Measurements from ENCODE around the gene COL11A2. TPM values are rescaled to one million over a fixed set of nuclear protein-coding genes. Genes with fewer than 3 reads are reported as not detected.

The COL11A2 gene
- total and polyA plus RNA-seq, 7 donors: 0.16 to 1.4 (median 0.50) TPM; not detected in 3

DNA sequence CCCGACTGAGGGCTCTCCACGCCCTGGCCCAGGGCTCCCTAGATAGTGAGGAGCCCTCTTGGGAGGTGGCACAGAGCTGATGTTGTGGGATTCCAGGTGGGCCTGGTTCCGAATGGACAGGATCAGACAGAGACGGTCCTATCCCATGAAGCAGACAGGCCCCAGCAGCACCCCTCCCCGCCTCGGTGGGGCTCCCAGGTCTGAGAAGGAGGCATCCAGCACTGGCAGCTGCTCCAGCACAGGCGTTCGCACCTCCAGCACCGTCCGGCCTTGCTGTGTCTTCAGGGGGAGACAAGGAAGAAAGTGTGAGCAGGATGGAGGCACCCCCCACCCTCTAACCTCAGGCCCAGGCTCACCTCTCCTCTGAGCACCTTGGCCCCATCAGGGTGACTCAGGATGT, 28.7 kb downstream of the COL11A2 start:
- no peak for DNase-seq
- H3K36me3 ChIP-seq: no peaks in the 10 kb centered on the region
- no peak overlapping the region for H3K27ac ChIP-seq
- H3K27me3 ChIP-seq: no peaks in the 10 kb centered on the region
- TF ChIP-seq EP300 (IDR thresholded peaks at IDR 0.05) (no peak), POLR2AphosphoS5 (IDR thresholded peaks at IDR 0.05) (no peak), POLR2A (IDR thresholded peaks at IDR 0.05) (no peak)
- TF ChIP-seq, protein P1, sequence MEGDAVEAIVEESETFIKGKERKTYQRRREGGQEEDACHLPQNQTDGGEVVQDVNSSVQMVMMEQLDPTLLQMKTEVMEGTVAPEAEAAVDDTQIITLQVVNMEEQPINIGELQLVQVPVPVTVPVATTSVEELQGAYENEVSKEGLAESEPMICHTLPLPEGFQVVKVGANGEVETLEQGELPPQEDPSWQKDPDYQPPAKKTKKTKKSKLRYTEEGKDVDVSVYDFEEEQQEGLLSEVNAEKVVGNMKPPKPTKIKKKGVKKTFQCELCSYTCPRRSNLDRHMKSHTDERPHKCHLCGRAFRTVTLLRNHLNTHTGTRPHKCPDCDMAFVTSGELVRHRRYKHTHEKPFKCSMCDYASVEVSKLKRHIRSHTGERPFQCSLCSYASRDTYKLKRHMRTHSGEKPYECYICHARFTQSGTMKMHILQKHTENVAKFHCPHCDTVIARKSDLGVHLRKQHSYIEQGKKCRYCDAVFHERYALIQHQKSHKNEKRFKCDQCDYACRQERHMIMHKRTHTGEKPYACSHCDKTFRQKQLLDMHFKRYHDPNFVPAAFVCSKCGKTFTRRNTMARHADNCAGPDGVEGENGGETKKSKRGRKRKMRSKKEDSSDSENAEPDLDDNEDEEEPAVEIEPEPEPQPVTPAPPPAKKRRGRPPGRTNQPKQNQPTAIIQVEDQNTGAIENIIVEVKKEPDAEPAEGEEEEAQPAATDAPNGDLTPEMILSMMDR (IDR thresholded peaks at IDR 0.05): no peak
- 77 to 90% methylated on average over 10 of the region's 10 CpGs for WGBS, 2 donors
- peaks cover 0 to 21% (median 17%) of the 10 kb centered on the region in 4 donors for H3K4me1 ChIP-seq
- no peaks in the 10 kb centered on the region for H3K9me3 ChIP-seq
- intact Hi-C loops (cut with DNase I): loop anchor here (5.0 kb wide), 1 partner anchor 146 kb away; no protein-coding TSS in a partner anchor
- no peak overlapping the region for H3K4me3 ChIP-seq

DNA sequence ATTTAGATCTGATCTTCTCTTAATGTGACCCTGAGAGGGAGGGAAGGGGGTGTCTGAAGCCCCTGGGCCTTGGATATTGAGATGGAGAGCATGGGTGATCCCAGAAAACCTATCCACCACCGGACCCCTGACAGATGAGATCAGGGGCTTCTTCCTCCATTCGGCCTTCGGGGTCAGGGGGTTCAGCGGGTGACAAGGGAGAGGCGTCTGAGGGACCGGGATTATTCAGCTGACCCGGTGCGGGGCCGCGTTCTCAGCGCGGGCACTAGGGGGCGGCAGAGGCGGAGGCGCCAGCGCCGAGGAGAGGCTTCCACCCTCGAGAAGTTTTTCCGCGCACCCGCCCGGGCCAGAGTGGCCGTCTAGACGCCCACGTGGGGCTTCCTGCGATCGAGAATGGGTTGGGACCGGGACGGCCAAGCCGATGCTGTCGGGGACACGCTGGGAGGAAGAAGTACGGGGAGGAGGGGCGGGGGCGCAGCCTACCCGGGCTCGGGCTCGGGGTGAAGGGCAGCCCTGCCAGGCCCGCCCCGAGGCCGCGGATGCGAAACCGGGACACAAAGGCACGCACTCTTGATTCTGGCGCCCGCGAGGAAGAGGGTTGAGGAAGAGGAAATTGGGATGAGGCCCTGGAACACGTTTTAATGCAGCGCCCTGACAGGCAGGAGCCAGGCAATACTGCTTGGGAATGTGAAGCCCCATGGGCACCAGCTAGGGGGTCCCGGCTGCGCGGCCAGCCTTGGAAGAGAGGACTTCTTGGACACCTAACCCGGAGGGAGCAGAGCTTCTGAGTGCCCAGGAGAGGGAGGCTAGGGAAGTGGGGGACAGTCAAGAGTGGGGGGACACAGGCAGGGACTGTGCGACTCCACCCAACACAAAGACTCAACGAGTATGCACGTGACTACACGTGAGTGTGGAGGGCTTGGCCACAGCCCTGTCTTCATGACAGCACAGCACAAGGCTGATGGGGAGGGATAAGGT, 30.6 kb downstream of the COL11A2 start:
- peak; percentile 89 for DNase-seq
- Histone ChIP-seq H3K27ac (peak overlapping the region; percentile 72 to 90 (median 79)), H3K4me3 (peak overlapping the region; percentile 40 to 58 (median 45)), H3K27me3 (no peaks in the 10 kb centered on the region), H3K36me3 (no peaks in the 10 kb centered on the region), H3K9me3 (no peaks in the 10 kb centered on the region), H3K4me1 (peaks cover 0 to 21% (median 17%) of the 10 kb centered on the region in 4 donors)
- TF ChIP-seq POLR2AphosphoS5 (IDR thresholded peaks at IDR 0.05): peak in 1 of 4 donors; percentile 2
- TF ChIP-seq, protein P1 (IDR thresholded peaks at IDR 0.05): peak; percentile 87 to 94 (median 92)
- no peak for TF ChIP-seq EP300 (IDR thresholded peaks at IDR 0.05)
- intact Hi-C loops (cut with DNase I): loop anchor here (1.0 to 5.0 kb wide), 3 partner anchors 39 to 144 kb away; partner anchors contain the start of genes RXRB and SLC39A7
- WGBS, 2 donors: 5 to 9% methylated on average over 58 of the region's 58 CpGs

DNA sequence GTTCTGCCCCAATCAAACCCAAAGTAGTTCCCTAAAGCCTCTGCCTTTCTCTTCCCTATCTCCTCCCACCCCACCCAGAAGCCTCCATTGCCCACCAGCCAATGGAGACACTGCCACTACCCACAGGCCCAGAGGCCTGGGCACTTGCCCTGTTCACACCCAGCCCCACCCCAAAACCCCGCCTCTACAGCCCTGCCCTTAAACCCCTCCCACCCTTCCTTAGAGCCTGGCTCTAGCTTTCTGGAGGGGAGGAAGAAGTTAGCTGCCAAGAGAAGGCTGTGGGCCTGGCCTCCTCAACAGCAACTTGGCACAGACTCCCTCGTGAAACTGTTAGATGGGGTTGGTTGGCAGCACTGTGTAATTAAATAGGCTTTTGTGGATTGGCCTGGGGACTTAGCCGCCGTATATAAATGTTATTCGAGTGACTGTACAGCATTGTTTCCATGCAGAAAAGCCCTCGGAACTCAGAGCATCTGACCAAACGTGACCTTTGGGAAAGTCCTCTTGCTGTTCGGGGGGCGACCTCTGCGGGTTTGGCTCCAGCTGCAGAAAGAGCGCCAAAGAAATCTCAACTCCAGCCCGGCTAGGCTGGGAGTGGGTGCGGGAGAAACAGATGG, 31.4 kb downstream of the COL11A2 start:
- intact Hi-C loops (cut with DNase I): loop anchor here (1.0 to 5.0 kb wide), 3 partner anchors 40 to 144 kb away; partner anchors contain the start of genes RXRB and SLC39A7

DNA sequence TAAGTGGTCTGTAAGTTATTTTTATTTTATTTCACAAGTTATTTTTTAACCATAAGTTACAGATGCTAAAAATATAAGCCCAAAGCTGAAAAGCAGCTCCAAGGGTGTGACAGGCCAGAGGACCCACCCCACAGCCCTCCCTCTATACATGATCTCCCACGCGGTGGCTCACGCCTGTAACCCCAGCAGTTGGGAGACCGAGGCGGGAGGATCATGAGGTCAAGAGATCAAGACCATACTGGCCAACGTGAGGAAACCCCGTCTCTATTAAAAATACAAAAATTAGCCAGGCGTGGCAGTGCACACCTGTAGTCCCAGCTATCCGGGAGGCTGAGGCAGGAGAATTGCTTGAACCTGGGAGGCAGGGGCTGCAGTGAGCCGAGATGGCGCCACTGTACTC, 32.2 kb downstream of the COL11A2 start:
- intact Hi-C loops (cut with DNase I): loop anchor here (2.0 to 5.0 kb wide), 2 partner anchors 41 to 143 kb away; partner anchors contain the start of genes RXRB and SLC39A7
- WGBS, 2 donors: 89 to 90% methylated on average over 11 of the region's 11 CpGs
- Histone ChIP-seq H3K36me3 (no peaks in the 10 kb centered on the region), H3K27me3 (no peaks in the 10 kb centered on the region), H3K9me3 (no peaks in the 10 kb centered on the region), H3K27ac (peak overlapping the region in 3 of 4 donors; percentile 78 to 90 (median 80)), H3K4me1 (peaks cover 0 to 21% (median 17%) of the 10 kb centered on the region in 4 donors), H3K4me3 (no peak overlapping the region)
- no peak for DNase-seq
- no peak for TF ChIP-seq EP300 (IDR thresholded peaks at IDR 0.05)
- no peak for TF ChIP-seq POLR2AphosphoS5 (IDR thresholded peaks at IDR 0.05)

More for the DNA sequence above, 31.4 kb downstream of the COL11A2 start:
- DNase-seq: peak; percentile 90
- TF ChIP-seq, protein P1 (IDR thresholded peaks at IDR 0.05): no peak
- TF ChIP-seq POLR2A (IDR thresholded peaks at IDR 0.05) (no peak), EP300 (IDR thresholded peaks at IDR 0.05) (peak in 1 of 4 donors; percentile 33), POLR2AphosphoS5 (IDR thresholded peaks at IDR 0.05) (peak in 3 of 4 donors; percentile 39 to 46 (median 45))
- Histone ChIP-seq H3K4me3 (peak overlapping the region in 3 of 4 donors; percentile 44 to 58 (median 46)), H3K27ac (peak overlapping the region; percentile 72 to 90 (median 79)), H3K9me3 (no peaks in the 10 kb centered on the region), H3K27me3 (no peaks in the 10 kb centered on the region), H3K36me3 (no peaks in the 10 kb centered on the region), H3K4me1 (peaks cover 0 to 21% (median 17%) of the 10 kb centered on the region in 4 donors)
- WGBS, 2 donors: 20 to 43% methylated on average over 13 of the region's 13 CpGs
